Aorta (tissue), 5 donors: ENCODE results near the gene RNASEL. TPM values are rescaled to one million over a fixed set of nuclear protein-coding genes. Genes with fewer than 3 reads are reported as not detected.

Experiments
- ATAC-seq: fragments of 200-7000 bp; cut with Tn5 transposase; one replicate; pipeline ENCODE4 v1.9.1; 2022; ENCODE audit warnings: moderate library complexity; ENCODE audit not compliant: low FRiP score
- DNase-seq, 2 donors: peaks; one replicate each; pipeline ENCODE4 v3.0.0-alpha.2; 2020
- H3K27ac ChIP-seq, 2 donors: one replicate each; pipeline ENCODE4 v1.5.1; 2013; ENCODE audit warnings: low read length in 2 of 2, mild to moderate bottlenecking in 2 of 2, moderate library complexity in 2 of 2, control low read depth in 1 of 2, inconsistent platforms in 1 of 2, low read depth in 1 of 2
- H3K27me3 ChIP-seq, 2 donors: one replicate each; pipeline ENCODE4 v1.6.1; 2013; ENCODE audit warnings: control low read depth in 1 of 2, low read length in 1 of 2, mild to moderate bottlenecking in 1 of 2, moderate library complexity in 1 of 2; ENCODE audit not compliant: insufficient read depth in 2 of 2, control insufficient read depth in 1 of 2
- H3K36me3 ChIP-seq, 2 donors: one replicate each; pipeline ENCODE4 v1.6.1; 2013; ENCODE audit warnings: control low read depth in 1 of 2, low read length in 1 of 2, mild to moderate bottlenecking in 1 of 2; ENCODE audit not compliant: insufficient read depth in 2 of 2, control insufficient read depth in 1 of 2
- H3K4me1 ChIP-seq, 2 donors: one replicate each; pipeline ENCODE4 v1.6.1; 2013; ENCODE audit warnings: low read length in 2 of 2, control low read depth in 1 of 2, mild to moderate bottlenecking in 1 of 2, moderate library complexity in 1 of 2; ENCODE audit not compliant: insufficient read depth in 2 of 2, control insufficient read depth in 1 of 2
- H3K4me3 ChIP-seq, 2 donors: one replicate each; pipeline ENCODE4 v1.5.1; 2013; ENCODE audit warnings: low read length in 2 of 2, control low read depth in 1 of 2, mild to moderate bottlenecking in 1 of 2
- H3K9me3 ChIP-seq: one replicate; pipeline ENCODE4 v1.6.1; 2013; ENCODE audit warnings: mild to moderate bottlenecking, low read length; ENCODE audit not compliant: control insufficient read depth
- WGBS, 2 donors: extraction: QIAGEN DNeasy Blood & Tissue Kit; methylation state at CpG; one replicate each; pipeline ENCODE4 v1.1.7; 2013; 5-methylcytosine and 5-hydroxymethylcytosine counted together
- intact Hi-C, 2 donors: fragments of 100-400 bp; cut with DNase I; formaldehyde crosslinking; loops; one replicate each; pipeline versions ENCODE4 v1.14.2 to v1.15.0; 2022
- polyA plus RNA-seq, 2 donors: library from polyadenylated mRNA; stranded (reverse); fragments of 200-250 nt; gene quantifications; one replicate each; pipeline ENCODE4 v1.2.3, GENCODE V29; 2013
- total RNA-seq, 2 donors: library from RNA; stranded (reverse); fragmentation: NEBNext Ultra II Directional; extraction: Animal tissue kit (Norgen Biotek cat#: 25700); gene quantifications; one replicate each; pipeline ENCODE4 v1.2.1, GENCODE V29; 2021
- donor health status: healthy with polysubstance abuse.
- donor health status: Bipolar disorder and iron deficiency.
- donor health status: DM: no; HTN: no; CAD: no.
- donor health status: DM: no; HTN: no; CAD: no.
- donor health status: DM: yes; HTN: yes; CAD: no.

Gene RNASEL
- total and polyA plus RNA-seq, 4 donors, result 3.9 to 13.9 (median 6.9) TPM

GRCh38 chr1:182625024-182625423 is 36.0 kb upstream of the RNASEL start:
- no peaks in the 10 kb centered on the region for H3K27me3 ChIP-seq
- no peaks in the 10 kb centered on the region for H3K36me3 ChIP-seq
- 93 to 96% methylated on average over 3 of the region's 3 CpGs for WGBS, 2 donors
- no peak for ATAC-seq
- H3K4me1 ChIP-seq, result no peaks in the 10 kb centered on the region
- H3K4me3 ChIP-seq, result no peak overlapping the region
- no peaks in the 10 kb centered on the region for H3K9me3 ChIP-seq
- intact Hi-C loops, result loop anchor here in 1 of 2 donors (5.0 kb wide), 1 partner anchor 47 kb away; no protein-coding TSS in a partner anchor
- H3K27ac ChIP-seq, result no peak overlapping the region
- DNase-seq, result no peak

- H3K9me3 ChIP-seq, result no peaks in the 10 kb centered on the region
- H3K4me1 ChIP-seq, result no peaks in the 10 kb centered on the region
- H3K27me3 ChIP-seq, result no peaks in the 10 kb centered on the region
- WGBS, 2 donors, result 52 to 70% methylated on average over 1 of the region's 1 CpG
- intact Hi-C loops, result no loop called here
- no peak overlapping the region for H3K4me3 ChIP-seq
- DNase-seq (no peak), ATAC-seq (no peak)
- H3K27ac ChIP-seq, result no peak overlapping the region
- no peaks in the 10 kb centered on the region for H3K36me3 ChIP-seq
These were observed 35.5 kb upstream of the RNASEL start for GRCh38 chr1:182624577-182624976.

GRCh38 chr1:182622901-182623528 is 34.0 kb upstream of the RNASEL start:
- ATAC-seq, result no peak
- H3K4me3 ChIP-seq, result no peak overlapping the region
- no peaks in the 10 kb centered on the region for H3K27me3 ChIP-seq
- H3K27ac ChIP-seq, result no peak overlapping the region
- WGBS, 2 donors, result 51 to 58% methylated on average over 6 of the region's 6 CpGs
- DNase-seq, result no peak
- intact Hi-C loops, result no loop called here
- H3K36me3 ChIP-seq, result no peaks in the 10 kb centered on the region
- H3K9me3 ChIP-seq, result no peaks in the 10 kb centered on the region
- no peaks in the 10 kb centered on the region for H3K4me1 ChIP-seq

- intact Hi-C loops, result no loop called here
These were observed 32.9 kb upstream of the RNASEL start for GRCh38 chr1:182621906-182622305.

GRCh38 chr1:182620924-182621585 is 32.0 kb upstream of the RNASEL start:
- no peak for DNase-seq
- ATAC-seq, result no peak
- Histone ChIP-seq H3K36me3 (no peaks in the 10 kb centered on the region), H3K27ac (no peak overlapping the region), H3K4me1 (no peaks in the 10 kb centered on the region), H3K4me3 (no peak overlapping the region), H3K27me3 (no peaks in the 10 kb centered on the region), H3K9me3 (no peaks in the 10 kb centered on the region)
- intact Hi-C loops, result no loop called here

More at GRCh38 chr1:182621906-182622305, 32.9 kb upstream of the RNASEL start:
- no peaks in the 10 kb centered on the region for H3K4me1 ChIP-seq
- no peak overlapping the region for H3K4me3 ChIP-seq
- 98 to 100% methylated on average over 2 of the region's 2 CpGs for WGBS, 2 donors
- no peaks in the 10 kb centered on the region for H3K27me3 ChIP-seq
- no peaks in the 10 kb centered on the region for H3K9me3 ChIP-seq
- DNase-seq, result no peak
- ATAC-seq, result no peak
- H3K36me3 ChIP-seq, result no peaks in the 10 kb centered on the region
- H3K27ac ChIP-seq, result no peak overlapping the region

- no peak overlapping the region for H3K4me3 ChIP-seq
- no peak for DNase-seq
- H3K9me3 ChIP-seq, result no peaks in the 10 kb centered on the region
- H3K27me3 ChIP-seq, result no peaks in the 10 kb centered on the region
- intact Hi-C loops, result no loop called here
- peak overlapping the region; percentile 51 to 68 for H3K27ac ChIP-seq
- WGBS, 2 donors, result 12% methylated on average over 6 of the region's 6 CpGs
- no peaks in the 10 kb centered on the region for H3K36me3 ChIP-seq
- H3K4me1 ChIP-seq, result no peaks in the 10 kb centered on the region
- ATAC-seq, result no peak
These were observed 28.8 kb upstream of the RNASEL start for GRCh38 chr1:182617734-182618351.

GRCh38 chr1:182617014-182617429 is 28.0 kb upstream of the RNASEL start:
- intact Hi-C loops, result no loop called here

GRCh38 chr1:182616130-182617013 is 27.3 kb upstream of the RNASEL start:
- 6 to 7% methylated on average over 17 of the region's 17 CpGs for WGBS, 2 donors
- Histone ChIP-seq H3K36me3 (no peaks in the 10 kb centered on the region), H3K9me3 (no peaks in the 10 kb centered on the region), H3K27ac (peak overlapping the region in 1 of 2 donors; percentile 41), H3K4me3 (no peak overlapping the region), H3K4me1 (no peaks in the 10 kb centered on the region), H3K27me3 (no peaks in the 10 kb centered on the region)
- intact Hi-C loops, result no loop called here
- DNase-seq (peak; percentile 85 to 93), ATAC-seq (peak; percentile 49)

More at GRCh38 chr1:182617014-182617429, 28.0 kb upstream of the RNASEL start:
- Histone ChIP-seq H3K9me3 (no peaks in the 10 kb centered on the region), H3K27me3 (no peaks in the 10 kb centered on the region), H3K4me1 (no peaks in the 10 kb centered on the region), H3K4me3 (no peak overlapping the region), H3K36me3 (no peaks in the 10 kb centered on the region), H3K27ac (peak overlapping the region in 1 of 2 donors; percentile 41)
- 75 to 76% methylated on average over 4 of the region's 4 CpGs for WGBS, 2 donors
- DNase-seq, result no peak
- no peak for ATAC-seq
